A549 (cell line): ENCODE measurements around the gene KLF3.

Source experiments
- EP300 ChIP-seq, 2 experiments: fragments of >200 bp; sonication (Bioruptor Twin); formaldehyde crosslinking; IDR thresholded peaks; 2 replicates in 1 of 2; 3 replicates in 1 of 2; pipeline ENCODE4 v1.6.1; 2016 to 2017
- ESRRA ChIP-seq: fragments of 150-350 bp; IDR thresholded peaks from 2 replicates; pipeline ENCODE4 v1.6.1; 2014; ENCODE audit warnings: mild to moderate bottlenecking, low read length, borderline replicate concordance
- POLR2A ChIP-seq: IDR thresholded peaks from 2 replicates; pipeline ENCODE4 v1.6.1; 2012; ENCODE audit warnings: mild to moderate bottlenecking, low read length
- RAD21 ChIP-seq, 2 experiments: fragments of >200 bp in 1 of 2; sonication (Bioruptor Twin) in 1 of 2; formaldehyde crosslinking in 1 of 2; IDR thresholded peaks in 1 of 2; conservative IDR thresholded peaks in 1 of 2; 2 replicates in 1 of 2; 3 replicates in 1 of 2; pipeline ENCODE4 v1.6.1; 2012 to 2018; ENCODE audit warnings: inconsistent platforms in 1 of 2
- RNF2 ChIP-seq: fragments of 200-600 bp; sonication (generic); IDR thresholded peaks from 2 replicates; pipeline ENCODE4 v1.6.1; 2016; ENCODE audit warnings: low read depth, mild to moderate bottlenecking, antibody characterized with exemption, moderate library complexity, borderline replicate concordance
- ZFP36 ChIP-seq: fragments of 450-650 bp; IDR thresholded peaks from 2 replicates; pipeline ENCODE4 v1.6.1; 2014; ENCODE audit warnings: borderline replicate concordance; ENCODE audit not compliant: partially characterized antibody
- ZSCAN20 ChIP-seq: fragments of 250-450 bp; sonication (Bioruptor Pico); IDR thresholded peaks from 2 replicates; pipeline ENCODE4 v1.8.0; 2022; ENCODE audit warnings: mild to moderate bottlenecking, moderate library complexity
- TF ChIP-seq, protein P1 (sequence below): fragments of >200 bp; sonication (Bioruptor Twin); formaldehyde crosslinking; IDR thresholded peaks from 3 replicates; pipeline ENCODE4 v1.5.1; 2016

DNA sequence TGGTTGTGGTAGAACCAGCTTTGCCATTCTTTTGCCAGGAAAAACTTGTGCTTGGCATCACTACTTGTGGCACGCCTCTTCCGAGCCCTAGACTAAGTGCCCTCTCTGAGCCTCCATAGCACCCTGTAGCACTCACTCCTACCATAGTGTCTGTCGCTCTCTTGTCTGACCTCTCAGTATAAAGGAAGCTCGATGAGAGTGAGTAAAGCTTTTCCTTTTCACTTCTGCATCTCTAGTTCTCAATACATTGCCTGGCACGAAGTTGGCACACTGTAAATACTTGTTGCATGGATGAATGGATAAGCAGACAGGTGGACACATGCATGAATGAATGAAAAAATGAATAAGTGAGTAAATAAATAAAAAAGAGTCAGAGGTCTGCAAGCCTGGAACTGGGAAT is 70.4 kb downstream of the KLF3 start:
- no peak for TF ChIP-seq POLR2A
- no peak for TF ChIP-seq RAD21 (conservative IDR thresholded peaks at IDR 0.05 in 1 of 2, IDR thresholded peaks at IDR 0.05 in 1 of 2)
- TF ChIP-seq RNF2: no peak
- TF ChIP-seq, protein P1, sequence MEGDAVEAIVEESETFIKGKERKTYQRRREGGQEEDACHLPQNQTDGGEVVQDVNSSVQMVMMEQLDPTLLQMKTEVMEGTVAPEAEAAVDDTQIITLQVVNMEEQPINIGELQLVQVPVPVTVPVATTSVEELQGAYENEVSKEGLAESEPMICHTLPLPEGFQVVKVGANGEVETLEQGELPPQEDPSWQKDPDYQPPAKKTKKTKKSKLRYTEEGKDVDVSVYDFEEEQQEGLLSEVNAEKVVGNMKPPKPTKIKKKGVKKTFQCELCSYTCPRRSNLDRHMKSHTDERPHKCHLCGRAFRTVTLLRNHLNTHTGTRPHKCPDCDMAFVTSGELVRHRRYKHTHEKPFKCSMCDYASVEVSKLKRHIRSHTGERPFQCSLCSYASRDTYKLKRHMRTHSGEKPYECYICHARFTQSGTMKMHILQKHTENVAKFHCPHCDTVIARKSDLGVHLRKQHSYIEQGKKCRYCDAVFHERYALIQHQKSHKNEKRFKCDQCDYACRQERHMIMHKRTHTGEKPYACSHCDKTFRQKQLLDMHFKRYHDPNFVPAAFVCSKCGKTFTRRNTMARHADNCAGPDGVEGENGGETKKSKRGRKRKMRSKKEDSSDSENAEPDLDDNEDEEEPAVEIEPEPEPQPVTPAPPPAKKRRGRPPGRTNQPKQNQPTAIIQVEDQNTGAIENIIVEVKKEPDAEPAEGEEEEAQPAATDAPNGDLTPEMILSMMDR: no peak
- TF ChIP-seq ZSCAN20: no peak
- no peak for TF ChIP-seq EP300 (IDR thresholded peaks at IDR 0.05)
- TF ChIP-seq ESRRA: no peak
- no peak for TF ChIP-seq ZFP36
